GM18526 (cell line): Measurements from ENCODE around the gene TTC28.

Source experiments
- POLR2A ChIP-seq: IDR thresholded peaks from 3 replicates; pipeline ENCODE4 v1.6.1; 2011; ENCODE audit not compliant: insufficient read length; ENCODE audit errors: extremely low read depth

Gene TTC28

GRCh38 chr22:28250036-28250695 lies 429.5 kb downstream of the TTC28 start:
- TF ChIP-seq POLR2A: no peak

GRCh38 chr22:28249402-28249801 lies 430.2 kb downstream of the TTC28 start:
- no peak for TF ChIP-seq POLR2A

- TF ChIP-seq POLR2A: no peak
These were observed 431.8 kb downstream of the TTC28 start for GRCh38 chr22:28247667-28248363.

GRCh38 chr22:28247136-28247535 lies 432.5 kb downstream of the TTC28 start:
- no peak for TF ChIP-seq POLR2A

GRCh38 chr22:28246397-28246796 lies 433.2 kb downstream of the TTC28 start:
- TF ChIP-seq POLR2A: no peak

- TF ChIP-seq POLR2A: no peak
These were observed 433.9 kb downstream of the TTC28 start for GRCh38 chr22:28245579-28246224.

GRCh38 chr22:28244757-28245156 lies 434.9 kb downstream of the TTC28 start:
- no peak for TF ChIP-seq POLR2A

- TF ChIP-seq POLR2A: no peak
These were observed 436.1 kb downstream of the TTC28 start for GRCh38 chr22:28243539-28243938.

- no peak for TF ChIP-seq POLR2A
These were observed 437.9 kb downstream of the TTC28 start for GRCh38 chr22:28241656-28242290.

- TF ChIP-seq POLR2A: no peak
These were observed 439.7 kb downstream of the TTC28 start for GRCh38 chr22:28239941-28240340.

GRCh38 chr22:28237783-28238182 lies 441.9 kb downstream of the TTC28 start:
- no peak for TF ChIP-seq POLR2A

- no peak for TF ChIP-seq POLR2A
These were observed 442.5 kb downstream of the TTC28 start for GRCh38 chr22:28237112-28237511.

GRCh38 chr22:28232204-28232603 lies 447.4 kb downstream of the TTC28 start:
- TF ChIP-seq POLR2A: no peak

- no peak for TF ChIP-seq POLR2A
These were observed 448.2 kb downstream of the TTC28 start for GRCh38 chr22:28231441-28231840.

GRCh38 chr22:28230671-28231070 lies 449.0 kb downstream of the TTC28 start:
- TF ChIP-seq POLR2A: no peak
